Adrenal gland (tissue), 5 donors: ENCODE results near the gene CACNA1D.

Experiments
- POLR2A ChIP-seq, 2 donors: fragments of 450-650 bp; IDR thresholded peaks; one replicate each; pipeline ENCODE4 v1.6.1; 2017; ENCODE audit warnings: antibody characterized with exemption in 2 of 2, mild to moderate bottlenecking in 2 of 2, moderate library complexity in 1 of 2
- TF ChIP-seq, protein P1 (sequence below), 6 experiments: fragments of 450-650 bp in 4 of 6; fragments of 200-600 bp in 2 of 6; sonication (generic) in 1 of 6; IDR thresholded peaks; 1 replicate in 5 of 6; 2 replicates in 1 of 6; pipeline versions ENCODE4 v1.5.1 to v1.8.0; 2016 to 2021; ENCODE audit warnings: antibody characterized with exemption in 6 of 6, mild to moderate bottlenecking in 2 of 6, moderate library complexity in 1 of 6
- donor health status: DM: no; HTN: no; CAD: no.

DNA sequence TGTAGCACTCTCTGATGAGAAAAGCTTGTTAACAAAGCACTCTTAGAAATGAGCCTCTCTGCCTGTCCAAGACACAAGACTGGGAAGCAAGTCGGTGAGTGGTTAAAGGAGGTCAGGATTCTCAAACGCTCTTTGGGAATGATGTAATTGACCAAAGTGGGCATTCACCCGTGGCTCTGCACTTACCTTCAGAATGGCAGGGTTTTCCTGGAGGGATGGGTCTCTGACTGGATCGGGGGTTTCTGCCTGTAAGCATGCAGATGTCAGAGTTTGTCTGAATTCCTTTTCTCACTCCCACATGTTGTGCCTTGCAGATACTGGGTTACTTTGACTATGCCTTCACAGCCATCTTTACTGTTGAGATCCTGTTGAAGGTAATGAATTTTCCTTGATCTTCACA, 245.6 kb downstream of the CACNA1D start:
- TF ChIP-seq, protein P1, sequence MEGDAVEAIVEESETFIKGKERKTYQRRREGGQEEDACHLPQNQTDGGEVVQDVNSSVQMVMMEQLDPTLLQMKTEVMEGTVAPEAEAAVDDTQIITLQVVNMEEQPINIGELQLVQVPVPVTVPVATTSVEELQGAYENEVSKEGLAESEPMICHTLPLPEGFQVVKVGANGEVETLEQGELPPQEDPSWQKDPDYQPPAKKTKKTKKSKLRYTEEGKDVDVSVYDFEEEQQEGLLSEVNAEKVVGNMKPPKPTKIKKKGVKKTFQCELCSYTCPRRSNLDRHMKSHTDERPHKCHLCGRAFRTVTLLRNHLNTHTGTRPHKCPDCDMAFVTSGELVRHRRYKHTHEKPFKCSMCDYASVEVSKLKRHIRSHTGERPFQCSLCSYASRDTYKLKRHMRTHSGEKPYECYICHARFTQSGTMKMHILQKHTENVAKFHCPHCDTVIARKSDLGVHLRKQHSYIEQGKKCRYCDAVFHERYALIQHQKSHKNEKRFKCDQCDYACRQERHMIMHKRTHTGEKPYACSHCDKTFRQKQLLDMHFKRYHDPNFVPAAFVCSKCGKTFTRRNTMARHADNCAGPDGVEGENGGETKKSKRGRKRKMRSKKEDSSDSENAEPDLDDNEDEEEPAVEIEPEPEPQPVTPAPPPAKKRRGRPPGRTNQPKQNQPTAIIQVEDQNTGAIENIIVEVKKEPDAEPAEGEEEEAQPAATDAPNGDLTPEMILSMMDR (IDR thresholded peaks at IDR 0.05), result no peak
- no peak for TF ChIP-seq POLR2A (IDR thresholded peaks at IDR 0.05)
